HEK293 (cell line): ENCODE results near the gene STRN.

Experiments
- CTCF ChIA-PET: fragments of 350-600 bp; formaldehyde crosslinking; extraction: SDS; loops from one replicate; lab custom pipeline; 2021; ENCODE audit warnings: antibody characterized with exemption; lab: Yijun Ruan, JAX
- POLR2A ChIA-PET: fragments of 300-600 bp; formaldehyde crosslinking; extraction: SDS; loops from one replicate; lab custom pipeline; 2020; ENCODE audit warnings: antibody characterized with exemption, inconsistent platforms; lab: Yijun Ruan, JAX
- H3K27ac ChIP-seq: fragments of 200-500 bp; sonication (Bioruptor generic); 2 replicates; pipeline ENCODE4 v1.5.1; 2014; ENCODE audit warnings: low read depth, low read length, control low read depth, inconsistent platforms; ENCODE audit errors: extremely low read depth
- H3K36me3 ChIP-seq, 2 experiments: fragments of 200-500 bp in 1 of 2; sonication (Bioruptor generic) in 1 of 2; 1 replicate in 1 of 2; 2 replicates in 1 of 2; pipeline ENCODE4 v1.5.1; 2014 to 2017; ENCODE audit warnings: inconsistent platforms in 2 of 2, low read length in 2 of 2; ENCODE audit not compliant: control insufficient read depth in 2 of 2, insufficient read depth in 1 of 2
- H3K4me1 ChIP-seq: fragments of 200-500 bp; sonication (Bioruptor generic); 2 replicates; pipeline ENCODE4 v1.5.1; 2014; ENCODE audit warnings: mild to moderate bottlenecking, low read length, inconsistent platforms; ENCODE audit not compliant: control insufficient read depth, insufficient read depth
- H3K4me3 ChIP-seq: 2 replicates; pipeline ENCODE4 v1.5.1; 2011; ENCODE audit warnings: low read depth, mild to moderate bottlenecking, control low read depth, low read length, moderate library complexity
- H3K9me3 ChIP-seq: fragments of 200-500 bp; sonication (Bioruptor generic); 2 replicates; pipeline ENCODE4 v1.5.1; 2014; ENCODE audit warnings: low read depth, low read length, inconsistent platforms; ENCODE audit not compliant: control insufficient read depth, insufficient read depth
- GFI1B ChIP-seq: fragments of 450-650 bp; formaldehyde crosslinking; IDR thresholded peaks from 2 replicates; pipeline ENCODE4 v1.5.1; 2016; ENCODE audit warnings: missing biosample characterization, missing genetic modification characterization
- GLI2 ChIP-seq: fragments of 450-650 bp; formaldehyde crosslinking; IDR thresholded peaks from 2 replicates; pipeline ENCODE4; 2017; ENCODE audit warnings: missing biosample characterization, missing genetic modification characterization, low read depth, borderline replicate concordance
- KLF17 ChIP-seq: fragments of 450-650 bp; formaldehyde crosslinking; IDR thresholded peaks from 2 replicates; pipeline ENCODE4 v1.5.1; 2016; ENCODE audit warnings: missing biosample characterization, missing genetic modification characterization
- MZF1 ChIP-seq: fragments of 450-650 bp; formaldehyde crosslinking; IDR thresholded peaks from 2 replicates; pipeline ENCODE4 v1.5.1; 2017; ENCODE audit warnings: missing biosample characterization, missing genetic modification characterization, borderline replicate concordance
- PRDM10 ChIP-seq: fragments of 450-650 bp; formaldehyde crosslinking; IDR thresholded peaks from 2 replicates; pipeline ENCODE4 v1.5.1; 2016; ENCODE audit warnings: missing biosample characterization, missing genetic modification characterization
- ZBTB17 ChIP-seq: fragments of 450-650 bp; formaldehyde crosslinking; IDR thresholded peaks from 2 replicates; pipeline ENCODE4 v1.5.1; 2016; ENCODE audit warnings: missing biosample characterization, missing genetic modification characterization
- ZBTB49 ChIP-seq: fragments of 450-650 bp; formaldehyde crosslinking; IDR thresholded peaks from 2 replicates; pipeline ENCODE4 v1.5.1; 2016; ENCODE audit warnings: missing biosample characterization, missing genetic modification characterization, low read depth
- ZNF112 ChIP-seq: fragments of 450-650 bp; formaldehyde crosslinking; IDR thresholded peaks from 2 replicates; pipeline ENCODE4 v1.5.0; 2017; ENCODE audit warnings: missing biosample characterization, missing genetic modification characterization
- ZNF140 ChIP-seq: fragments of 450-650 bp; formaldehyde crosslinking; IDR thresholded peaks from 2 replicates; pipeline ENCODE4 v1.5.1; 2016; ENCODE audit warnings: missing biosample characterization, missing genetic modification characterization
- ZNF18 ChIP-seq: fragments of 450-650 bp; formaldehyde crosslinking; IDR thresholded peaks from 2 replicates; pipeline ENCODE4 v1.5.1; 2016; ENCODE audit warnings: missing biosample characterization, missing genetic modification characterization
- ZNF274 ChIP-seq, 2 experiments: fragments of 200-500 bp in 1 of 2; fragments of 450-650 bp in 1 of 2; sonication (Bioruptor generic) in 1 of 2; formaldehyde crosslinking in 1 of 2; IDR thresholded peaks; 2 replicates each; pipeline versions ENCODE4 v1.5.1 to v1.6.1; 2014 to 2016; ENCODE audit warnings: borderline replicate concordance in 1 of 2, inconsistent platforms in 1 of 2, low read length in 1 of 2, missing biosample characterization in 1 of 2, missing genetic modification characterization in 1 of 2
- ZNF302 ChIP-seq: fragments of 450-650 bp; formaldehyde crosslinking; IDR thresholded peaks from 2 replicates; pipeline ENCODE4 v1.5.1; 2016; ENCODE audit warnings: missing biosample characterization, missing genetic modification characterization, low read depth
- ZNF311 ChIP-seq: fragments of 450-650 bp; formaldehyde crosslinking; IDR thresholded peaks from 2 replicates; pipeline ENCODE4 v1.5.1; 2017; ENCODE audit warnings: missing biosample characterization, missing genetic modification characterization, borderline replicate concordance
- ZNF341 ChIP-seq: fragments of 450-650 bp; formaldehyde crosslinking; IDR thresholded peaks from 2 replicates; pipeline ENCODE4; 2016; ENCODE audit warnings: low read depth, missing biosample characterization, missing genetic modification characterization
- ZNF416 ChIP-seq: fragments of 450-650 bp; formaldehyde crosslinking; IDR thresholded peaks from 2 replicates; pipeline ENCODE4 v1.5.1; 2016; ENCODE audit warnings: missing biosample characterization, missing genetic modification characterization
- ZNF518A ChIP-seq: fragments of 450-650 bp; formaldehyde crosslinking; conservative IDR thresholded peaks from 2 replicates; pipeline ENCODE4 v1.5.1; 2016; ENCODE audit warnings: low read depth, missing biosample characterization, missing genetic modification characterization
- ZNF629 ChIP-seq: fragments of 450-650 bp; formaldehyde crosslinking; IDR thresholded peaks from 2 replicates; pipeline ENCODE4 v1.5.1; 2017; ENCODE audit warnings: missing biosample characterization, missing genetic modification characterization
- ZNF670 ChIP-seq: fragments of 450-650 bp; formaldehyde crosslinking; IDR thresholded peaks from 2 replicates; pipeline ENCODE4 v1.5.1; 2016; ENCODE audit warnings: missing biosample characterization, missing genetic modification characterization, low read depth

The STRN gene

GRCh38 chr2:36824273-36824672 lies 142.1 kb downstream of the STRN start:
- TF ChIP-seq ZNF274 (IDR thresholded peaks at IDR 0.05; ENCODE audit: low read length), result no peak
- no peak for TF ChIP-seq ZNF274 (tag by site-specific recombination; IDR thresholded peaks at IDR 0.05; ENCODE audit: borderline replicate concordance)
- TF ChIP-seq ZNF140 (tag by site-specific recombination), result no peak
- no peak for TF ChIP-seq PRDM10
- no peak for TF ChIP-seq ZBTB49 (tag by site-specific recombination)
- no peak for TF ChIP-seq ZNF18
- no peak for TF ChIP-seq ZNF302 (tag by site-specific recombination)
- no peak for TF ChIP-seq ZNF112 (tag by site-specific recombination)
- no peak for TF ChIP-seq GFI1B (tag by site-specific recombination)
- no peak for TF ChIP-seq ZNF341
- TF ChIP-seq MZF1, result no peak
- no peak for TF ChIP-seq ZNF311
- no peak for TF ChIP-seq ZNF629 (tag by site-specific recombination)
- no peak for TF ChIP-seq ZBTB17 (tag by site-specific recombination)
- TF ChIP-seq KLF17, result no peak
- H3K4me1 ChIP-seq, result no peaks in the 10 kb centered on the region

GRCh38 chr2:36823862-36824261 lies 142.5 kb downstream of the STRN start:
- POLR2A ChIA-PET, result no interaction called here
- H3K27ac ChIP-seq, result no peak overlapping the region

More at GRCh38 chr2:36824273-36824672, 142.1 kb downstream of the STRN start:
- no peaks in the 10 kb centered on the region for H3K9me3 ChIP-seq
- no peak overlapping the region for H3K4me3 ChIP-seq
- H3K27ac ChIP-seq, result no peak overlapping the region
- H3K36me3 ChIP-seq, result no peaks in the 10 kb centered on the region
- ChIA-PET CTCF (interaction anchor here (0.7 kb wide), 2 partner anchors 149 to 851 kb away, joined by 3 read pairs; no protein-coding TSS in a partner anchor), POLR2A (no interaction called here)

More at GRCh38 chr2:36823862-36824261, 142.5 kb downstream of the STRN start:
- no peak for TF ChIP-seq ZNF518A (tag by site-specific recombination)
- no peak for TF ChIP-seq GLI2 (tag by site-specific recombination)
- no peak for TF ChIP-seq ZNF416 (tag by site-specific recombination)
- no peak for TF ChIP-seq ZNF670 (tag by site-specific recombination)
- TF ChIP-seq, all 188 proteins: peak for 0
- H3K9me3 ChIP-seq, result no peaks in the 10 kb centered on the region
- no peaks in the 10 kb centered on the region for H3K4me1 ChIP-seq
- H3K36me3 ChIP-seq, result no peaks in the 10 kb centered on the region
- H3K4me3 ChIP-seq, result no peak overlapping the region
- CTCF ChIA-PET, result interaction anchor here (0.7 kb wide), 1 partner anchor 149 kb away, joined by 3 read pairs; no protein-coding TSS in a partner anchor
